Mucosa of stomach (tissue), 1 donor: Measurements from ENCODE around the gene WHAMM.
"Not testable (repeated sequence)": the region's sequence is repeated elsewhere in the genome, so short reads cannot be mapped to it uniquely, and the experiment has no call there.

Experiments
- H3K27me3 ChIP-seq: one replicate; pipeline ENCODE4 v1.7.0; 2013; ENCODE audit warnings: mild to moderate bottlenecking, low read length; ENCODE audit not compliant: control insufficient read depth, insufficient read depth
- H3K36me3 ChIP-seq: one replicate; pipeline ENCODE4 v1.7.0; 2013; ENCODE audit warnings: low read length; ENCODE audit not compliant: control insufficient read depth, insufficient read depth
- H3K4me1 ChIP-seq: one replicate; pipeline ENCODE4 v1.7.0; 2013; ENCODE audit warnings: mild to moderate bottlenecking, low read length; ENCODE audit not compliant: control insufficient read depth, insufficient read depth
- H3K4me3 ChIP-seq: one replicate; pipeline ENCODE4 v1.7.0; 2013; ENCODE audit warnings: low read length
- H3K9ac ChIP-seq: one replicate; pipeline ENCODE4 v1.7.0; 2013; ENCODE audit warnings: mild to moderate bottlenecking, low read length, moderate library complexity
- H3K9me3 ChIP-seq: one replicate; pipeline ENCODE4 v1.7.0; 2013; ENCODE audit warnings: mild to moderate bottlenecking, low read length, moderate library complexity; ENCODE audit not compliant: control insufficient read depth
- donor health status: Pancreatic carcinoma.

The WHAMM gene

GRCh38 chr15:82807920-82808633 lies 1.4 kb upstream of the WHAMM start:
- Histone ChIP-seq H3K4me3 (no peak overlapping the region), H3K9me3 (no peaks in the 10 kb centered on the region), H3K36me3 (no peaks in the 10 kb centered on the region), H3K4me1 (peaks cover 4% of the 10 kb centered on the region), H3K27me3 (no peaks in the 10 kb centered on the region), H3K9ac (no peak overlapping the region)

- peak overlapping the region; percentile 5 for H3K4me3 ChIP-seq
- peaks cover 4% of the 10 kb centered on the region for H3K4me1 ChIP-seq
These were observed 790 bp upstream of the WHAMM start for GRCh38 chr15:82808634-82809041.

GRCh38 chr15:82810061-82810889 lies 847 bp downstream of the WHAMM start:
- peak overlapping the region; percentile 81 for H3K4me3 ChIP-seq
- no peaks in the 10 kb centered on the region for H3K27me3 ChIP-seq
- H3K36me3 ChIP-seq, result no peaks in the 10 kb centered on the region
- peak overlapping the region; percentile 96 for H3K9ac ChIP-seq
- no peaks in the 10 kb centered on the region for H3K9me3 ChIP-seq
- peaks cover 4% of the 10 kb centered on the region for H3K4me1 ChIP-seq

More at GRCh38 chr15:82808634-82809041, 790 bp upstream of the WHAMM start:
- no peaks in the 10 kb centered on the region for H3K27me3 ChIP-seq
- no peaks in the 10 kb centered on the region for H3K9me3 ChIP-seq
- H3K9ac ChIP-seq, result peak overlapping the region; percentile 2
- no peaks in the 10 kb centered on the region for H3K36me3 ChIP-seq

GRCh38 chr15:82810890-82811426 lies 1.5 kb downstream of the WHAMM start:
- peak overlapping the region; percentile 81 for H3K4me3 ChIP-seq
- H3K36me3 ChIP-seq, result no peaks in the 10 kb centered on the region
- H3K9me3 ChIP-seq, result no peaks in the 10 kb centered on the region
- no peaks in the 10 kb centered on the region for H3K27me3 ChIP-seq
- peaks cover 4% of the 10 kb centered on the region for H3K4me1 ChIP-seq
- peak overlapping the region; percentile 96 for H3K9ac ChIP-seq

- Histone ChIP-seq H3K4me1 (peaks cover 4% of the 10 kb centered on the region), H3K27me3 (no peaks in the 10 kb centered on the region), H3K9me3 (no peaks in the 10 kb centered on the region), H3K9ac (no peak overlapping the region), H3K4me3 (no peak overlapping the region), H3K36me3 (no peaks in the 10 kb centered on the region)
These were observed 3.6 kb downstream of the WHAMM start for GRCh38 chr15:82812994-82813393.

GRCh38 chr15:82820128-82820527 lies 10.7 kb downstream of the WHAMM start:
- Histone ChIP-seq H3K36me3 (no peaks in the 10 kb centered on the region), H3K9ac (no peak overlapping the region), H3K27me3 (no peaks in the 10 kb centered on the region), H3K4me3 (no peak overlapping the region), H3K9me3 (no peaks in the 10 kb centered on the region), H3K4me1 (no peaks in the 10 kb centered on the region)

- H3K36me3 ChIP-seq, H3K9me3 ChIP-seq, H3K27me3 ChIP-seq: not testable (repeated sequence)
These were observed 12.0 kb downstream of the WHAMM start for GRCh38 chr15:82821396-82821795.

GRCh38 chr15:82821851-82822250 lies 12.4 kb downstream of the WHAMM start:
- not testable (repeated sequence) for H3K9me3 ChIP-seq, H3K36me3 ChIP-seq, H3K4me3 ChIP-seq, H3K4me1 ChIP-seq, H3K27me3 ChIP-seq, H3K9ac ChIP-seq

More at GRCh38 chr15:82821396-82821795, 12.0 kb downstream of the WHAMM start:
- H3K9ac ChIP-seq, H3K4me3 ChIP-seq, H3K4me1 ChIP-seq: not testable (repeated sequence)

- Histone ChIP-seq H3K9me3 (no peaks in the 10 kb centered on the region), H3K4me3 (no peak overlapping the region), H3K36me3 (no peaks in the 10 kb centered on the region)
These were observed 13.6 kb downstream of the WHAMM start for GRCh38 chr15:82823049-82823448.

GRCh38 chr15:82828075-82828474 lies 18.6 kb downstream of the WHAMM start:
- Histone ChIP-seq H3K9me3 (no peaks in the 10 kb centered on the region), H3K36me3 (no peaks in the 10 kb centered on the region), H3K27me3 (no peaks in the 10 kb centered on the region)

More at GRCh38 chr15:82823049-82823448, 13.6 kb downstream of the WHAMM start:
- Histone ChIP-seq H3K9ac (no peak overlapping the region), H3K4me1 (no peaks in the 10 kb centered on the region), H3K27me3 (no peaks in the 10 kb centered on the region)

GRCh38 chr15:82829234-82829633 lies 19.8 kb downstream of the WHAMM start:
- Histone ChIP-seq H3K4me1 (peaks cover 15% of the 10 kb centered on the region), H3K9ac (no peak overlapping the region), H3K27me3 (no peaks in the 10 kb centered on the region), H3K9me3 (no peaks in the 10 kb centered on the region), H3K36me3 (peaks cover 2% of the 10 kb centered on the region), H3K4me3 (no peak overlapping the region)

More at GRCh38 chr15:82828075-82828474, 18.6 kb downstream of the WHAMM start:
- Histone ChIP-seq H3K4me1 (peaks cover 15% of the 10 kb centered on the region), H3K9ac (no peak overlapping the region), H3K4me3 (no peak overlapping the region)
